Skin epidermis (tissue), 12 donors: ENCODE data around the gene MYO1F.

Experiments
- H3K27ac ChIP-seq, 21 experiments: fragments of 200-600 bp; sonication (generic) in 11 of 21; one replicate each; pipeline ENCODE4 v1.5.0; 2020; ENCODE audit warnings: mild to moderate bottlenecking in 3 of 21, inconsistent platforms in 2 of 21, moderate library complexity in 2 of 21
- H3K4me3 ChIP-seq, 7 experiments: fragments of 200-600 bp; sonication (generic) in 2 of 7; one replicate each; pipeline ENCODE4 v1.5.0; 2020; ENCODE audit warnings: inconsistent platforms in 2 of 7, mild to moderate bottlenecking in 2 of 7, moderate library complexity in 1 of 7

The MYO1F gene

DNA sequence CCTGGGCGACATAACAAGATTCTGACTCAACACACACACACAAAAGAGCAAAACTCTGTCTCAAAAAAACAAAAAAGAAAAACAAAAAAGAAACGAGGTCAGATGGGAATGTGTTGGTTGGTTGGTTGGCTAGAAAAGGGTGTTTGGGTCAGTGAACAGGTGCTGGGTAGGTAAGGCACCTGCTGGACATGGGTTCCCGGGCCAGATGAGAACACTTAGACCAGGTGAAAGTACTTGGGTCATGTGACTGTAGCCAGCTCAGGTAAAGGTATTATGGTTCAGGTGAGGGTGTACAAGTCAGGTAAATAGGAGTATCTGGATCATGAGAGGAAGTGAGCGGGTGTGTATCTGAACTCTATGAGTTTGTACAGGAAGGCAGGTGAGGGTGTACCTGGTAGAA, 48.7 kb downstream of the MYO1F start:
- no peak overlapping the region for H3K27ac ChIP-seq
- H3K4me3 ChIP-seq, result no peak overlapping the region

DNA sequence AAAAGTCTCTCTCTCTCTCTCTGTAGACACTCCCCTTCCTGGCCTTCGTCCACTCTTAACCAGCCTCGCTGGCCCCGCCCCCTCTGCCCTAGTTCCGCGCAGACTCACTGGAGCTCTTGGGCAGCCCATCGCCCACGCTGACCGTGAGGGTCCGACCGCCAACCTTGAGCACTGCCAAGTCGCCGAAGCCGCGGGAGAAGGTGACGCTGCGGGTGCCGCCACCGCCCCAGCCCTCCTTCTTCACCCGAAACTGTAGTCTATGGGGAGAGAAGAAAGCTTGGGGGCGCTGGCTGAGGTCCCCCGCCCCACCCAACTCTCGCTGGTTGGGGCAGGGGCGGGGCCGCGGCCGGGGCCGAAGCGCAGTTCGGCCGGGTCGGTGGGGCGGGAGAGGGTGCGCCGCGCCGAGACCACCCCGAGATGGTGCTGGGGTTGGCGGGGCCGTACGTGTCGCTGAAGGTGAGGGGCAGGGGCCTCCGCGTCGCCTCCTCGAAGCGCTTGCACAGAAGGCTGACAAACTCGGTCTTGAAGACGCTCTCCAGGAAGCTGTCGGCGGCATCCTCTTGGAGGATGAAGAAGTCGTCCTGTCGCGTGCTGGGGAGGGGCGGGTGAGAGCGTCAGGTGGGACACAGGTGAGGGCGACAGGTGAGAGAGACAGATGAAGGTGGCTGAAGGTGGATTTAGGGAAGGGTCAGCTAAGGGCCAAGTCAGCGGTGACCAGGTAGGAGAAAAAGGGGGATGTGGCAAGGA, 50.7 kb downstream of the MYO1F start:
- Histone ChIP-seq H3K4me3 (peak overlapping the region; percentile 47 to 77 (median 65)), H3K27ac (peak overlapping the region; percentile 37 to 91 (median 82))

DNA sequence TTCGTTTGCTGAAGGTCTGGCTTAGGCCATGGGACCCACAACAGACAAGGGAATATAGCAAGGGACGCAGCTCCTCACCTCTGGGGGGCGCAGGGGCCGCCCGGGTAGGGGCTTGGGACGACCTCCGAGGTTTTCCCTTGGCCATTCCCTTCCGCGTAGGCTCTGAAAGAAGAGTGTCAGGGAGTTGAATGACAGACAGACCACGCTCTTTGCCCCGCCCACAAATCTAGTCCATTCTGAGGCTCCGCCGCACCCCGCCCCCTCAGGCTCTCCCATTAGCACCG, 51.9 kb downstream of the MYO1F start:
- Histone ChIP-seq H3K4me3 (peak overlapping the region in 6 of 7 experiments; percentile 2 to 36 (median 26)), H3K27ac (peak overlapping the region in 18 of 21 experiments; percentile 53 to 86 (median 76))

DNA sequence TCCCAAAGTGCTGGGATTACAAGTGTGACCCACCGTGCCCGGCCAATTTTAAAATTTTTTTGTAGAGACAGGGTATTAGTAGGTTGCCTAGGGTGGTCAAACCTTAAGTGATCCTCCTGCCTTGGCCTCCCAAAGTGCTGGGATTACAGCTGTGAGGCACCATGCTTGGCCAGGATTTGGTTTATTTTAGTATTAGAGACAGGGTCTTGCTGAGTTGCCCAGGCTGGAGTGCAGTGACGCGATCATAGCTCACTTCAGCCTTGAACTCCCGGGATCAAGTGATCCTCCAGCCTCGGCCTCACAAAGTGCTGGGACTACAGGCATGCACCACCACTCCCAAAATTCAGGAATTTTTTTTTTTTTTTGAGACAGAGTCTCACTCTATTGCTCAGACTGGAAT, 57.9 kb downstream of the MYO1F start:
- Histone ChIP-seq H3K27ac (peak overlapping the region in 4 of 21 experiments; percentile 35 to 100 (median 94)), H3K4me3 (no peak overlapping the region)

DNA sequence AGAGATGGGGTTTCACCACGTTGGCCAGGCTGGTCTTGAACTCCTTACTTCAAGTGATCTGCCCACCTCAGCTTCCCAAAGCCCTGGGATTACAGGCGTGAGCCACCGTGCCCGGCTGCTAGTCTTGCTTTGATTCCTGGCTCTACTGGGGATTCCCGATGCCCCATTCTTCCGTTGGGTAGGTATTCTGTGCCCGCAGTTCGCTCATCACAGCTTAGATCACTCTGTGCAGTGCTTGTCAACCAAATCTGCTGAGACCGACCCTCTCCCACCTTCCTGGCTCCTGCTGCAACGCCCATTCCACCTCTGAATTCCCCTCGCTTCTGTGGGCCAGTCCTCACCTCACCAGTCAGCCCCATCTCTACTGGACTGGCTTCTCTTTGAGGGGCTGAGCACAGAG, 58.7 kb downstream of the MYO1F start:
- Histone ChIP-seq H3K27ac (peak overlapping the region in 18 of 21 experiments; percentile 7 to 100 (median 72)), H3K4me3 (no peak overlapping the region)

DNA sequence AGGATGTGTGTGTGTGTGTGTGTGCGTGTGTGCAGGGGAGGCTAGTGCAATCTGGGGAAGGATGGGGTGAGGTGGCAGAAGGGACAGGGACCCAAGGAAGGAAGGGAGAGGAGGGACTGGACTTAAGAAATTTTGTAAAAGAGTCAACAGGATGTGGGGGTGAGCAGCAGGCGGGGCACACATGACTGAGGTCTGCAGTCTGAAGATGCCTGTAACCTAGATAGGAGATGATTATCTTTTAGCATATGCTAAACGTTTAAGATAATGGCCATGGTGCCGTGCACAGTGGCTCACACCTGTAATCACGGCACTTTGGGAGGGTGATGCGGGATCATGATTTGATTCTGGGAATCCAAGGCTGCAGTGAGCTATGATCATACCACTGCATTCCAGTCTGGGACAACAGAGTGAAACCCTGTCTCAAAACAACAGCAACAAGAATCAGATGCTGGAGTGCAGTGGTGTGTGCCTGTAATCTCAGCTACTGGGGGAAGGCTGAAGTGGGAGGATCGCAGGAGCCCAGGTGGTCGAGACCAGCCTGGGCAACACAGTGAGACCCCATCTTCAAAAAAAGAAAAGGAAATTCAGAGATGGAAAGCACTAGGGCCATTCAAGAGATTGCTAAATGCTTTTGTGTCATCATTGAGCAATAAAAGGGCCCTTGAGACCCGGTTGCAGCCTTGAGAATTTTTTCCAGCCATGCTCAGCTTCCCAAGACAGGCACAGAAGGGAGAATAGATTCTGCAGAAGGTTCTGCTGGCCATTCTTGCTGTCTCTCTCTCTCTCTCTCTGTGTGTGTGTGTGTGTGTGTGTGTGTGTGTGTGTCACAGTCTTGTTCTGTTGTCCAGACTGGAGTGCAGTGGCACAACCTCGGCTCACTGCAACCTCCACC, 59.4 kb downstream of the MYO1F start:
- H3K27ac ChIP-seq, result peak overlapping the region in 20 of 21 experiments; percentile 7 to 100 (median 66)
- no peak overlapping the region for H3K4me3 ChIP-seq

DNA sequence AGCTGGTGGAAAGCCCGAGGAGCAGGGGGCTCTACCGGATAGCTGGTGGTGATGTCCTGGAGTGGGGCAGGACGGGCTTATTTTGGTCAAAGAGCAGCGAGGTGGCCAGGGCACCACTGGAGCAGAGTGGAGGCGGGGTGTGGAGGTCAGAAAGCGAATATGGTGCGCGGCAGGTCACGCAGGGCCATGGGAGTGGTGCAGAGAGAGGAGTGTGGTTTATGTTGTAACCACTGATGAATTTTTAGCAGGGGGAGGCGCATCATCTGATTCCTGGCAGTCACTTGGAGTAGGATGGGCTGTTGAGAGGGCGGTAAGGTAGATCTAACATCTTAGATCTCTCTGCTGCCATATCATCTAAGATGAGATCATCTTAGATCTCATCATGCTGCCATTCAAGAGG, 61.9 kb downstream of the MYO1F start:
- Histone ChIP-seq H3K27ac (peak overlapping the region in 7 of 21 experiments; percentile 31 to 100 (median 99)), H3K4me3 (no peak overlapping the region)

DNA sequence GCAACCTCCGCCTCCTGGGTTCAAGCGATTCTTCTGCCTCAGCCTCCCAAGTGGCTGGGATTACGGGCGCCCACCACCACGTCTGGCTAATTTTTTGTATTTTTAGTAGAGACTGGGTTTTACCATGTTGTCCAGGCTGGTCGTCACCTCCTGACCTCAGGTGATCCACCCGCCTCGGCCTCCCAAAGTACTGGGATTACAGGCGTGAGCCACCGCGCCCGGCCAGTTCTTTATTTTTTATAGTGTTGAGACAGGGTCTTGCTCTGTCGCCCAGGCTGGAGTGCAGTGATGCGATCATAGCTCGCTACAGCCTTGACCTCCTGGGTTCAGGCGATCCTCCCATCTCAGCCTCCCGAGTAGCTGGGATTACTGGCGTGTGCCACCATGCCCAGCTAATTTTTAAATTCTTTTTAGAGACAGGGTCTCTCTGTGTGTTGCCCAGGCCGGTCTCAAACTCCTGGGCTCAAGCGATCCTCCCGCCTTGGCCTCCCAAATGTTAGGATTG, 62.7 kb downstream of the MYO1F start:
- peak overlapping the region in 20 of 21 experiments; percentile 96 to 100 (median 100) for H3K27ac ChIP-seq
- peak overlapping the region; percentile 47 to 86 (median 52) for H3K4me3 ChIP-seq

DNA sequence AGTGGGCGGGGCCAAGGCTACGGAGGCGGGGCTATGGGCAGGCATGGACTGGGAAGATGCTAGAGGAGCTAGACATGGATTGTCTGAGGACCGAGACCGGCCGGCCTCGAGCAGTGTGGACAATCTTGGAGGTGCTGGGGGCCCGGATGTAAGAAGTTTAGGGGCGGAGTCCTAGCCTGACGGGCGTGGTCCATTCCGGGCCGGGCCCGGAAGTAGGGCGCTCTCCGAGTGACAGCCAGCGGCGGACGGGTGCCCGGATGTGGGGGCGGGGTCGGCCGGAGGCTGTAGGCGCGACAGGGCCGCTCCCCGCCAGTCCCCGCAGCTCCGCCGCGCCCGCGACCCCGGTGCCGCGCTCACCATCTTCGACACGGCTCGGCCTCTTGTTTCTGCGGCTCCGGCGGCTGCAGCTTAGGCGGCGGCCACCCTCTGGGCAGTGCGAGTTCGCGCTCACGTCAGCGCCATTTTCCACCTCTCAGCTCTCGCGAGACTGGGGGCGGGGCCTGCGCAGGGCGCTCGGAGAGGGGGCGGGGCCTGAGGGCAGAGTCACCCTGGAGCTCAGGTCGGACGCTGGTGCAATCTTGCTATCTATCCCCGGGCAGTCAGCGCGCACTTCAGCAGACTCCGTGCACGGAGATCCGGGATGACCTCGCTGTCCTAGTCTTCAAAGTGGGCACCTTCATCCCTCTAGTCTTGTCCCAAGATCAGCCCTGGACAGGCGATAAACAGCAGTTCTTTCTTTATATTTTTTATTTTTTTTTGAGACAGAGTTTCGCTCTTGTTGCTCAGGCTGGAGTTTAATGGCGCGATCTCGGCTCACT, 63.3 kb downstream of the MYO1F start, which contains the start of gene ZNF414:
Gene ZNF414 (minus strand): TSS at position 481 of the 818 bp plus-strand sequence. CDS start 121 bp downstream, at position 360.
- peak within 1 kb of the TSS; percentile 94 to 100 (median 100) for H3K27ac ChIP-seq
- peak within 1 kb of the TSS; percentile 47 to 86 (median 52) for H3K4me3 ChIP-seq

DNA sequence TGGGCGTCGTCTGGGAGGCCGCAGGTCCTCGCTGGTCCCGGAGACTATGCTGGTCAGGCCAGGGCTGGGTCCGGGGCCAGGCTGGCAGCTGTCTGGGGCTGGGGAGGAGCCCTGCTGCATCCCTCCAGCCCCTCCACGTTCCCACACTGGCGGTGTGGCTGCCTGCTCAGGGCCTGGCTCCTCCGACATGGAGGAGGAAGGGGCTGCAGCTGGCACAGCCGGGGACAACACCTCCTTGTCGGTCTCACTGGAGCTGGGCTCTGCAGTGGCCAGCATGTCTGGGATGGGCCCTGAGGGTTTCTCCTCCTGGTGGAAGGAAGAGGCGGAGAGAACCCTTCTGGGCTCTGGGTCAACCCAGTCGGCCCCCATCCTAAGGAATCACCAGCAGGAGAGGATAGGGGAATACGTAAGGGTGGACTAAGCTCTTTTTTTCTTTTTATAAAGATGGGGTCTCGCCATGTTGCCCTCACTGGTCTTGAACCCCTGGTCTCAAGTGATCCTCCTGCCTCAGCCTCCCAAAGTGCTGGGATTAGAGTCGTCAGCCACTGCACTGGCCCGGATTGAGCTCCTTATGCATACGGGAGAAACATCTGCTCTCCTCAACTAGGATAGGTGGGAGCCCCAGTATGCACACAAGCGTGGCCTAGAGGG, 64.1 kb downstream of the MYO1F start:
- Histone ChIP-seq H3K4me3 (peak overlapping the region; percentile 47 to 86 (median 52)), H3K27ac (peak overlapping the region in 20 of 21 experiments; percentile 96 to 100 (median 100))

DNA sequence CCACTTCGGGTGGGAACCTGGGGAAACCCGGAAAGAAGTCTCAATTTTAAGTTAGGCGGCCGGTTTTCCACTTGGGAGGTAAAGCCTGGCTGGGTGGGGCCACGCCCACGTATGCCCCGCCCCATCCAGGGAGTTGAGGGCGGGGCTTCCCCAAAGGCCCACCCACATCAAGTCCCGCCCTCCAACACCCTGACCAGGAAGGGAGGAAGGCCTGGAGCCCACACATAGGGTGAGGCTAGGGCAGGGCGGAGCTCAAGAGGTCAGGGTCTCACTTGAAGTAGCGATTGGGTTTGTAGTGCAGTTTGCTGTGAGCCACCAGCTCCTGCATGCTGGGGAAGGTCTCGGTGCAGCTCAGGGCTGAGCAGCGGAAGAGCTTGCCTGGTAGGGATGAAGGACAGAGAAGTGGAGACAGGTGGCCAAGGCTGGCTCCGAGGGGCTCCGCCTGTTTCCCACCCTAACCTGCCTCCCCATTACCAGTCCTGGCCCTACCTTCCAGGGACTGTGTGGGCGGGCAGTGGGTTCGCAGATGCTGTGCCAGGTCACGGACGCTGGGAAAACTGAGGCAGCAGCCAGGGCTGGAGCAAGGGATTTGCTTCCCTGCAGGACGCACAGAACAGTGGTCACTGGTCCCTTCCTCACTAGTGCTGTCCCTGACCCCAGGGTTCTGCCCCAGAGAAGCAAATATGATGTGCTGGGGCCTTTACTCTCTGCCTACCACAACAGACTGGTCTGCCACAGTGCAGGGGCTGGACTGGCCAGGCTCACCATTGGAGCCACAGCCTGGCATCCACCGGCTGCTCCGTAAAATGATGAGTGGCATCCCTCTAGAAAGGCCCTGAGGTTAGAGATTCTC, 64.9 kb downstream of the MYO1F start:
- peak overlapping the region in 20 of 21 experiments; percentile 0 to 100 (median 99) for H3K27ac ChIP-seq
- H3K4me3 ChIP-seq, result peak overlapping the region in 5 of 7 experiments; percentile 5 to 43 (median 21)

DNA sequence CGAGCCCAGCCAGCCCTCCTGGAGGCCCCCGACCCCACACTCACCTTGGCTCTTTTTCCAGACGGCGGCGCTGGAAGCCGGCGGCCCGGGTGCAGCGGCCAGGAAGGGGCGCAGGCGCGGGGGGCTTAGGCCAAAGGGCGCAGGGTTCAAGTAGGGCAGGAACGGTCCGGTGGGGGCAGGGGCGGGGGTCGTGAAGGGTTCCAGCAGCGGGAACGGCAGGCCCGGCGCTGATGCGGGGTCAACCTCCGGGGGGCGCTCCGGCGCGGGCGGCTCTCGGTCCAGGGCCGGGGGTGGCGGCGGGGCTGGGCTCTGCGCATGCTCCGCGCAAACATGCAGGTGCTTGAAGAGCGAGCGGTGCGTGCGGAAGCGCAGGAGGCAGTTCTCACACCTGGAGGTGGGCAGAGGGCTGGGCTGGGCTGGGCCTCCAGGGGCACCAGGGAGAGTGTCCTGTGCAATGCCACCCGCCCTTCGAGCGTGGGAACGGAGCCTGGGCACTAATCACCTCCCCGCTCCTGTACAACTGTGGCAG, 65.6 kb downstream of the MYO1F start:
- Histone ChIP-seq H3K4me3 (peak overlapping the region in 6 of 7 experiments; percentile 5 to 43 (median 22)), H3K27ac (peak overlapping the region in 18 of 21 experiments; percentile 0 to 100 (median 99))

DNA sequence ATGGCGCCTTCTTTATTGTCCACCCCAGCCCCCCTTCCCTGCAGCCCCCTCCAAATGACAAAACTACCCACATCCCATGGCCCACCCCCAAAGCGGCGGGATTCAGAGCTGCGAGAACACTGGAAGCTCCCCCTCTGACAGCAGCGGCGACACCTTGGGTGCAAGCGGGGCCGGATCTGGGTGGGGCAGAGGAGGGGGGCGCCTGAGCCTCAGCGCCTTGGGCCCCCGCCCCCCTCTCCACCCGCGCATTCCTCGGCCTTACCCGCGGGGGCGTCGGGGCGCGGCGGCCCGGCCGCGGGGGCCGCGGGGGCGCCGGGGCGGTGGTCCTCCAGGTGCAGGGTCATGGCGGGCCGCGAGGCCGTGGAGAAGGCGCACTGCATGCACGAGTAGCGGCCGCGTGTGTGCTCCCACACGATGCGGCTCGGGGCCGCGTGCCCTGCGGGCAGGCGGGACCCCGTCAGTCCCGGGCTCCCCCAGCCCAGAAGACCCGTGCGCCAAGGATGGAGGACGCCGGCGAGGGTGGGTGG, 66.6 kb downstream of the MYO1F start:
- H3K4me3 ChIP-seq, result peak overlapping the region in 3 of 7 experiments; percentile 22 to 43 (median 32)
- H3K27ac ChIP-seq, result no peak overlapping the region

DNA sequence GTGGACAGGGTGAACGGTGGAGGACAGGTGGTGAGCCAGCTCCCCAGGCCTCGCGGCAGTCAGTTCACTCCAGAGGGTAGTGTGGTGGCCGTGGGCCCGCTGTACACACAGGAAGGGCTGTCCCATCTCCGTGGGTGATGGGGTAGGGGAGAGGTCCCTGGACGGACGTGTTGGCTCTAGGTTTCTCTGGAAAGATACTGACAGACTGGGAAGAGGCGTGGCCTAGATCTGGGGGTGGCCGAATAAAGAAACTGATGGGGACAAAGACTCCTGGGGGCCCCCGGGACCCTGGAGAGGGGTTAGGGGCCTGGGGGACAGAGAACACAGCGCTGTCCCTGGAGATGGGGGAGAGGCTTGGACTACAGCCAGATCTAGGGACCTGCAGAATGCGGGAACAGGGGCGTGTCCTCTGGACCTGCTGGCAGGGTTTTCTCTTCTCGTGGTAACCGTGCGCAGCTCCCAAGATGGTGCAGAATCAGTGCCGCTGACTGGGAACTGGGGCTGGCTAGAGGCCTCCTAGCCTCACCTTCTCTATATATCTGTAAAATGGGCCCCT, 70.8 kb downstream of the MYO1F start:
- Histone ChIP-seq H3K4me3 (peak overlapping the region; percentile 35 to 58 (median 42)), H3K27ac (peak overlapping the region in 10 of 21 experiments; percentile 6 to 83 (median 48))

DNA sequence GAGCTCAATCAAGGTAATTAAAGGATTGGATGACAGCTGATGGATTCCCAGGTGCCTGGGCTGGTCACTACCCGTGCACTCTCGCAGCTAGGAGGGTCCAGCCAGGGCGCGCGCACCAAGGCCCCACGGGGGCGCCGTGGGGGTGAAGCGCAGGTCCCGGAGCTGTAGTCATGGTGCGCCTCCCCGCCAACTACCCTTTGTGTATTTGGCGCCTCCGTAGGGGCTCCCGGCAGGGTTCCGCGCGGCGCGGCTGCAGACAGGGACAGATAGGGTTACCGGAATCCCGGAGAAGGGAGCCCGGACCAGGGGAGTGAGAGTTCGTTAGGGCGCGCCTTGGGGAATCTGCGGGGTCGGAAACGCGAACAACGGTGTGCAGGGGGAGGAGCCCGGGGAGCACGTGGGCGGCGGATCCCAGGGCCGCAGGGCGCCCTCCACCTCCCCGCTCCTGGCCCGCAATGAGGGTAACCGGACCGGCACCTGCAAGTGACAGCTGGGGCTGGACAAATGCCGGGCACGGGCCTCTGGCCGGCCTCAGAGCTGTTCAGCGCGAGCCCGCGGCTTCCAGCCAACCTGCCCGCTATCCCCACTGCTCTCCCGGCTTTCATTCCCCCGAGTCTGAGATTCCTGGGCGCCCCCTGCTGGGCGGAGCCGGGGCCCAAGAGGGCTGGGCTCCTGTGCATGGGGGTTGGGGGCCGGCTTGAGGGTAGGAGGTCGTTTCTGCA, 71.4 kb downstream of the MYO1F start:
- peak overlapping the region; percentile 35 to 58 (median 42) for H3K4me3 ChIP-seq
- peak overlapping the region in 11 of 21 experiments; percentile 6 to 83 (median 47) for H3K27ac ChIP-seq

DNA sequence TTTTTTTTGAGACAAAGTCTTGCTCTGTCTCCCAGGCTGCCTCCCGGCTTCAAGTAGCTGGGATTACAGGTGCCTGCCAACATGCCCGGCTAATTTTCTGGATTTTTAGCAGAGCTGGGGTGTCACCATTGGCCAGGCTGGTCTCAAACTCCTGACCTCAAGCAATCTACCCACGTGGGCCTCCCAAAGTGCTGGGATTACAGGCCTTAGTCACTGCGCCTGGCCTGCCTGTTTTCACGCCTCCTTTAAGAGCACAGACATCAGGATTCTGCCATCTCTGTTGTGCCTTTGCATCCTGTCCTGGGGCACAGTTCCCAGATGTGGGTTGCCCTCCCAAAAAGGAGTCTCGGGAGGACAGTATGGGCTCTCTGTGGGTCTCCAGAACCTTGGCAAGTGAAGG, 72.3 kb downstream of the MYO1F start:
- Histone ChIP-seq H3K4me3 (no peak overlapping the region), H3K27ac (no peak overlapping the region)
